SIG-M5 treated with dmso at 0.1 percent for 504 hours (cell line): ENCODE data around the gene CECR2.

ENCODE experiments used
- DNase-seq: peaks from one replicate; lab custom pipeline; 2025; ENCODE audit not compliant: unreplicated experiment; lab: John Stamatoyannopoulos, UW

Gene CECR2

DNA sequence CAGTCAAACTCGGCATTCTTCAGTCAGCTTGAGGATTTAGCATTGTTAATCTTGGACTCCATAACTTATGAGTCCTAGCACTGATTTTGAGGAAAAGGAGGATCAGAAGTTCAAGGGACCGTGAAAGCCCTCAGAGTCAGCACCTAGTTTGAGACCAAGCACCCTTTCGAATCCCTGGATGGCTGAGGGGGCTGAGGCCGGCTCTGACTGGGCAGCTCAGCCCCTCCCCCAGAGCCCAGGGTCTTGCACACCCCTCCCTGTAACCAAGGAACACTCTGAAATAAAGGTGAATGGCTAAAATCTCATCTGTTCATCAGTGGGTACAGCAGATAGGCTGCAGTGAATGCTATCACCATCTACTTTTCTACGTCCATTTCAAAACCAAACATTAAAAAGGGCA is 221.3 kb downstream of the CECR2 start:
- DNase-seq: no peak

DNA sequence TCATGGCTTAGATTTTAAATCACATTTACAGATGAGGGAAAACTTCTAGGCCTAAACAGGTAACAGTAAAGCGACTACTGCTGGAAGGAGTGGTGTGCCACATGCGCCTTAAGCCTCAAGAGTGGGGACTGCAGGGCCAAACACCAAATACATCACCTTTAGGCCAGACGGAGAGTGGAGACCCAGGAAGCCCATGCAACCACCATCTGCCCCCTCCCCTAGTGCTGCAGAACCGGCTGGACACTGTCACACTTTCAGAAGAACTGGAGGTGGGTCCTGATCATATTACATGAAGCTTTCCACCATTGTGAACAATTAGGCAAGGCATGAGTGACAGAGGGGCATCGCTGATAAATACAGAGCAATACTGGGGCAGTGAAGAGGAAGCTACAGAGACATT is 222.9 kb downstream of the CECR2 start:
- no peak for DNase-seq

DNA sequence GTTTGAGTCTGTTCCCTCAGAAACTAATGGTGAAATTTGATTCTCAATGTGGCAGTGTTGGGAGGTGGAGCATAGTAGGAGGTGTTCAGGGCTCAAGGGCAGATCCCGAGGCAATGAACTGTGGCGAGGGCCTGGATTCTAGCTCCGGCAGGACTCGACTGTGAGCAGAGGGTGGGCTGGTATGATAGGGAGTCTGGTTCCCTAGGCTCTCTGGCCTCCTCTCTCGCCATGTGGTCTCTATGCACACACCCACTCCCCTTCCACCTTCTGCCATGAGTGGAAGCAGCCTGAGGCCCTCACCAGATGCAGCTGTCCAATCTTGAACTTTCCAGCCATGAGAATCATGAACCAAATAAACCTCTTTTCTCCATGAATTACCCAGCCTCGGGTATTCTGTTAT is 227.0 kb downstream of the CECR2 start:
- no peak for DNase-seq

- DNase-seq: no peak
These were observed 228.0 kb downstream of the CECR2 start for GRCh38 chr22:17597217-17597616.

DNA sequence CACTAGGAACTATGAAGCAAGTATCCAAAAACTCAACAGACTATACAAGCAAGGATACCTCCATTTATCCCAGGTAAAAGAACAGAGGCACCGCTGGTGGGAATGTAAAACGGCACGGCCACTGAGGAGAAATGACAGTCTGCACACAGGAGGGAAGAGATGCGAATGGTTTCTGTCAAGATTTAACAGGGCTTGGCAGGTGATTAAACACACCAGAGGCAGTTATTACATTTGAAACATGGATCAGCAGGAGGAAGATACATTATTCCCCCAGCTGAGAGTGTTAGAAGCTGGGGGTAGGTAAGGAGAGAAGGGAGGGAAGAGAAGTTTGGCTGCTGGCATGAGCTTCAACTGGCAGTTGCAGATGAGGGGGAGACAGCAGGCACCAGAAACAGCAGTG is 229.1 kb downstream of the CECR2 start:
- no peak for DNase-seq

- no peak for DNase-seq
These were observed 231.8 kb downstream of the CECR2 start for GRCh38 chr22:17601031-17601430.

DNA sequence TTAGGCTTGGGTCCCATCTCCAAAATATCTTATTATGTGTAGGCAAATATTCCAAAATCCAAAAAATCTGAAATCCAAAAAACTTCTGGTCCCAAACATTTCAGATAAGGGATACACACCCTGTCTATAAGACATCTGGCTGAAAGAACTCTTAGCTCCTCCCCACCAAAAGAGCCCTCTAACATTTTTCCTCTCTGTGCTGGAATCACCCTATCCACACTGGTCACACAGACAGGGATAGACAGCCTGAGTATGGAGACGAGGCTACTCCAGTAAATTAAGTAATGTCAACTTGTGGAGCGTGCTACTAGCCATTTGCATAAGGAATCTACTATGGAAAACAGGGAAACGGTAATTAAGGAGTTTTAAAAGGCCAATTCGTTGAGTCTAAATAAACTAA is 234.4 kb downstream of the CECR2 start:
- DNase-seq: no peak

- DNase-seq: no peak
These were observed 237.2 kb downstream of the CECR2 start for GRCh38 chr22:17606496-17606895.
